GM04503 (cell line): ENCODE measurements around the gene RORC.
"Not testable (repeated sequence)": the region's sequence is repeated elsewhere in the genome, so short reads cannot be mapped to it uniquely, and the experiment has no call there.

Experiments
- DNase-seq: peaks from one replicate; pipeline ENCODE4 v3.0.0-alpha.2; 2012; ENCODE audit warnings: low read depth

Gene RORC

DNA sequence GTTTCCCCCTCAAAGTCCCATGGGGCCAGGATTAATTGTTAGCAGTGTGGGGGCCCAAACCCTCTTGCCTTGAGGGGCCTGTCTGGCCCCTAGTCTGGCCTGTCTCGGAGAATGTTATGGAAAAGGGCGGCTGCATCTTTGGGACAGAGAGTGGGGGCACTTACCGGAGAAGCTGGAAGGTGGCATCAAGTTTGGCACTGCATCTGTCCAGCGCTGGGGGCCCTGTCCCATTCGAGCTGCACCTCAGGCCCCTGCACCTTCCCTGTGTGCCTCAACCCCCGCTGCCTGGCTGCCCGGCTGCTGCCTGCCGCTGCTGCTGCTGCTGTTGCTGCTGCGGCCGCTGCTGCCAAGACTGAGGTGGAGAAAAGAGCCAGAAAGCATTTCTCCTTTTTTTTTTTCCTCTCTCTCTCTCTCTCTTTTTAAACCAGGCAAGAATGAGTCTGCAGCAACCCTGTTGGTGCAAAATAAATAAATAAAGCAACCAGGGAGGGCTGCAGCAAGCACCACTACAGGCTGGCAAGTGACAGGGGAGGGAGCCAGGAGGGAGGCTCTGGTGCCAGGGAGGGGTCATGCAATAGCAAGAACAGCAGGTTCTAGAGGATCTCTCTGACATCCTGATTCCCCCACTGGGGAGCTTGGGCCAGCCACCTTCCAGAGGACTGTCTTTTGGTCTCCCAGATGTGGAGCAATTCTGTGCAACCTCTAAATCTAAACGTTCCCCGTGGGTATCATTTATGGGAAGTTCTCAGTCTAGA is 26.4 kb downstream of the RORC start, which contains the start of gene LINGO4:
Gene LINGO4, minus strand, starts transcription at position 354 of the 755 bp plus-strand sequence. CDS start 2,715 bp downstream, outside the sequence.
- no peak for DNase-seq

- DNase-seq, result no peak
Observed at GRCh38 chr1:151803915-151804314, 27.7 kb downstream of the RORC start.

- DNase-seq, result no peak
Observed at GRCh38 chr1:151803164-151803563, 28.4 kb downstream of the RORC start.

GRCh38 chr1:151802372-151802771 is 29.2 kb downstream of the RORC start:
- no peak for DNase-seq

GRCh38 chr1:151801846-151802245 is 29.8 kb downstream of the RORC start:
- no peak for DNase-seq

GRCh38 chr1:151801310-151801820 is 30.2 kb downstream of the RORC start:
- DNase-seq, result no peak

DNA sequence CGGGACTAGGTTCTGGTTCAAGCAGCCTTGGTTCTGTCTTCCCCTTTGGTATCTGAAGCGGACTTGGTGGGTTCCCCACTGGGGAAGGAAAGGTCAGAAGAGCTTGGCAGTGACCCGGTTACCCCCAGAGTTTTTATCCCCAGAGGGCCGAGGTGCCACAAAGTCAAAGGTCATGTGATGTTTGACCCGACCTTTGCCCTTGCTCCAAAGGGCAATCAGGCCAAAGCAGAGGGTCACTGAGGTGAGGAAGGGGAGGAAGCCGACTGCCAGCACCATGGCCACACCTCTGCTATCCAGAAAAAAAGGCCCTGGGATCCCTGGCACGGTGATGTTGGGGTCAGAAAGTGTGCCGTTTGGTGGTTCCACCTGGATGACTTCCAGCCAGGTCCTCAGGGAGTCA is 30.8 kb downstream of the RORC start:
- DNase-seq, result no peak

- DNase-seq, result no peak
Observed at GRCh38 chr1:151799179-151800022, 32.2 kb downstream of the RORC start.

DNA sequence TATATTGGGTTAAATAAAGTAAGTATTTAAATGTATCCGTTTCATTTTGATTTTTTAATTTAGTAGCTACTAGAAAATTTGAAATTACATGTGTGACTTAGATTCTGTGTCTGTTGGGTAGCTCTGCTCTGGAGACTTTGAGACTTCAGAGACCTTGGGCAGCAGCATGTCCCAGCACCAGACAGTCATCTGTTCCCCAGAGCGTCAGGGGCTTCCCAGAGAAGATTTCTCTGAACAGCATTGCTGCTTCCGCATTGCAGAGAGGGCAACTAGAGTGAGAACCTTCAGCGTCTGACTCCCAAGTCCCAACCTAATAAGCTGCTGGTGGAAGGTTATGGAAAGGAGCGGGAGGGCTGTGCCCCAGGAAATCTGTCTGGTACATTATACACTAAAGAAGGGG is 33.0 kb downstream of the RORC start:
- no peak for DNase-seq

DNA sequence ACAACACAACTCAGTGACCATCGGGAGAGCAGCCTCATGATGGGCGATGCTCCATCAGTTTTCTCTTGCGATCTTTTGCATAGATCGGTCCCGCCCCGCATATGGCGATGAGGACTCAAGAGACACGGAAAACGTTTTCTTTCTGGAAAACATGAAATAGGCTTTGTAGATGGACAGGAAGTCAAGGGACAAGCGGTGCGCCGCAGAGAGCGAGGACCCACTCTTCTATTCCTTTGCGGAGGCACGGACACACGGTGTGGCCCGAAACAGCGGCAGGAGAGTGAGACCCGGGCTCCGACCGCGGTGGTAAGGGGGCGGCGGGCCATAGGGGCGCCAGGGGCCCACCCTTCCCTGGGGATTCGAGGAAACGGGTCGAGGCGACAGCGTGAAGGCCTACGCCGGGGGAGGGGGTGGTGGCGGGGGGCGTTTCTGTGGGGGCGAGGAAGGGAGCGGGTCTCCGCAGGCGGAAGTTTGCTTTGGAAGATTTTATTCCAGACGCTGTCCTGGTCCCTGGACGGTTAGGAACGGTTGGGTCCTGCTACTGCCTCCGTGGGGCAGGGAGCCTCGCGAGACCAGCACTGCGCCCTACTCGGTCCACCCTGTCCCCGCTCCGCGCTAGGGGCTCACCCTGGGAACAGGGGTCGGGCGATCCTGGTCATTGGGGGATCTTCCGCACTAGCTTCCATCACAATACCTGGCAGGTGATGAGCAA is 40.5 kb downstream of the RORC start:
- no peak for DNase-seq

- peak; percentile 98 for DNase-seq
Observed at GRCh38 chr1:151790071-151790939, 41.3 kb downstream of the RORC start, which contains the start of gene TDRKH. Gene TDRKH (minus strand): TSS chr1:151790500. CDS start chr1:151783022, 7,478 bp downstream.

GRCh38 chr1:151787689-151788088 is 43.9 kb downstream of the RORC start:
- no peak for DNase-seq

DNA sequence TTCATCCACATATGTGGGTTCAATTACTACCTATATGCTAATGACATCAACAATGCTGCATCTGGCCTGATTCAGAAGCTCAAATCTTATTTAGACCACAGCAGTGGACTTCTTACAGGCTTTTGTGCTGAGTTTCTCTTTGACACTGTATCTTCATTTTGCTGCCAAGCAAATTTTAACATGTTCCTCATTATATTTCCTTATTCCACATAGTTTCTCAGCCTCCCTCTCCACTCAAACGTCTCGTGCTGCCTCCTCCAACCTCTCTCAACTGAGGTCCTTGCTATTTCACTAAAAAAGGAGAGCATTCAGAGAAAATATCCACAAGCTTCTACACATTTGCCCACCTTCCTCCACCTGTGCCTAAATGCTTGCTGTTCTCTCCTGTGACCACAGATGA is 47.8 kb downstream of the RORC start:
- no peak for DNase-seq

GRCh38 chr1:151782741-151783140 is 48.9 kb downstream of the RORC start:
- DNase-seq, result no peak

DNA sequence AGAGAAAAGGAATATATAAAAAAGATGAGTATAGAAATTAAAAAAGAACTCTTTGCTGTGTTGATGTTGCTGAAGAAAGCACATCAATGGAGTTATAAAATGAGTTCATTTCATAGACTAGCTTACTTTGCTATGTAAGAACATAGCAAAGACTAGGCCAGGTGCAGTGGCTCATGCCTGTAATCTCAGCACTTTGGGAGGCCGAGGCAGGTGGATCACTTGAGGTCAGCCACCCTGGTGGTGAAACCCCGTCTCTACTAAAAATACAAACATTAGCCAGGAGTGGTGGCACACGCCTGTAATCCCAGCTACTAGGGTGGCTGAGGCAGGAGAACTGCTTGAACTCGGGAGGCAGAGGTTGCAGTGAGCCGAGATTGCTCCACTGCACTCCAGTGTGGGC is 49.6 kb downstream of the RORC start:
- DNase-seq, result not testable (repeated sequence)

DNA sequence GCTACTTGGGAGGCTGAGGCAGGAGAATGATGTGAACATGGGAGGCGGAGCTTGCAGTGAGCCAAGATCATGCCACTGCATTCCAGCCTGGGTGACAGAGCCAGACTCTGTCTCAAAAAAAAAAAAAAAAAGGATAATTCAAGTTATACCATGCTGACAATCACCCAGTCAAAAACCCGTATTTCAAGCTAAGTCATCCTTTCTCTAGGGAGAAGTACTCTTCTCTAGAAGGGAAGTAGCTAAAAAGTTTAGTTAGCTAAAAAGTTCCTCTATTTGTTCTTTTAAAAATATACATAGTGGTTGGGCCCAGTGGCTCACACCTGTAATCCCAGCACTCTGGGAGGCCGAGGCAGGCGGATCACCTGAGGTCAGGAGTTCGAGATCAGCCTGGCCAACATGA is 50.9 kb downstream of the RORC start:
- DNase-seq, result not testable (repeated sequence)

- no peak for DNase-seq
Observed at GRCh38 chr1:151779852-151780251, 51.8 kb downstream of the RORC start.

GRCh38 chr1:151777317-151777716 is 54.3 kb downstream of the RORC start:
- DNase-seq, result no peak

DNA sequence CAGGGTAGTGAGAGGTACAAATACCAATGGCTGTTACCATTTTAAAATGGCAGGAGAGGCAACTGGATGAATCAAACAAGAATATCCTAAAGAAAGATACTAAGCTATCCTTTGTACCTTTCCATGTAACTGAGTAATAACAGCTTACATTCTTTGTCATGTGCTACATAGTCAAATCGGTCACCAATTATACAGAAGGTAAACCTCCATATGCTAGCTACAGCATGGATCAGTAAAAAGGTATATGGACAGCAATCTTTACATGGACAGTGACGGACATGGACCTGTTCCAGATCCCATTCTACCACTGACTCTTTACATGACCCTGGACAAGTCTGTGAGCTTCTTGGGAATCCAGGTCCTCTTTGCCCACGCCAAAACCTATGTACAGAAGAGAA is 54.9 kb downstream of the RORC start:
- DNase-seq, result no peak

- no peak for DNase-seq
Observed at GRCh38 chr1:151775894-151776664, 55.5 kb downstream of the RORC start.
